IMR-90 (cell line): ENCODE measurements around the gene PRKN. TPM values are rescaled to one million over a fixed set of nuclear protein-coding genes. Genes with fewer than 3 reads are reported as not detected.

Source experiments
- ATAC-seq: fragments of 200-7000 bp; cut with Tn5 transposase; 2 replicates; pipeline ENCODE4 v1.9.1; 2020; ENCODE audit warnings: low read depth, mild to moderate bottlenecking, moderate library complexity
- BruUV-seq: library from RNA; stranded (reverse); fragments of 400-500 nt; replicated peaks from 2 replicates; lab custom pipeline; 2021; lab: Mats Ljungman, UMichigan
- CTCF ChIA-PET: fragments of 300-600 bp; formaldehyde crosslinking; extraction: SDS; loops from one replicate; lab custom pipeline; 2021; ENCODE audit warnings: antibody characterized with exemption; lab: Yijun Ruan, JAX
- POLR2A ChIA-PET: fragments of 300-600 bp; sonication (Branson Sonifier 250); formaldehyde crosslinking; loops from one replicate; lab custom pipeline; 2022; ENCODE audit warnings: antibody characterized with exemption; ENCODE audit not compliant: unreplicated experiment; lab: Charles Lee
- DNase-seq: peaks from one replicate; pipeline ENCODE4 v3.0.0; 2013
- H2AFZ ChIP-seq: replicated peaks from 2 replicates; pipeline ENCODE3; 2013; ENCODE audit warnings: low read length, mild to moderate bottlenecking; ENCODE audit not compliant: poor library complexity
- H2AK5ac ChIP-seq: 2 replicates; pipeline ENCODE4 v1.6.1; 2013; ENCODE audit warnings: low read depth, low read length, inconsistent platforms
- H2AK9ac ChIP-seq: replicated peaks from 2 replicates; pipeline ENCODE3; 2013; ENCODE audit warnings: mild to moderate bottlenecking, low read depth, low read length, moderate library complexity; ENCODE audit not compliant: poor library complexity
- H2BK120ac ChIP-seq: 2 replicates; pipeline ENCODE4 v1.6.1; 2013; ENCODE audit warnings: low read depth, low read length, inconsistent platforms
- H2BK15ac ChIP-seq: 3 replicates; pipeline ENCODE4 v1.6.1; 2013; ENCODE audit warnings: low read depth, low read length, inconsistent platforms
- H2BK20ac ChIP-seq: 2 replicates; pipeline ENCODE4 v1.6.1; 2013; ENCODE audit warnings: low read depth, mild to moderate bottlenecking, inconsistent platforms, low read length, moderate library complexity
- H2BK5ac ChIP-seq: 2 replicates; pipeline ENCODE4 v1.6.1; 2013; ENCODE audit warnings: mild to moderate bottlenecking, low read depth, low read length, inconsistent platforms; ENCODE audit not compliant: poor library complexity, severe bottlenecking
- H3K14ac ChIP-seq: replicated peaks from 2 replicates; pipeline ENCODE4 v1.6.1; 2013; ENCODE audit warnings: low read depth, low read length, inconsistent platforms
- H3K18ac ChIP-seq: 2 replicates; pipeline ENCODE4 v1.6.1; 2013; ENCODE audit warnings: low read depth, low read length, control low read depth
- H3K23ac ChIP-seq: 2 replicates; pipeline ENCODE4 v1.6.1; 2013; ENCODE audit warnings: low read depth, low read length, inconsistent platforms
- H3K27ac ChIP-seq: 2 replicates; pipeline ENCODE4 v1.5.1; 2013; ENCODE audit warnings: mild to moderate bottlenecking, control low read depth, low read length; ENCODE audit not compliant: insufficient read depth
- H3K27me3 ChIP-seq: 2 replicates; pipeline ENCODE4 v1.6.1; 2013; ENCODE audit warnings: low read length; ENCODE audit not compliant: control insufficient read depth, insufficient read depth
- H3K36me3 ChIP-seq: 2 replicates; pipeline ENCODE4 v1.6.1; 2013; ENCODE audit warnings: low read length, mixed read lengths; ENCODE audit not compliant: control insufficient read depth, insufficient read depth
- H3K4ac ChIP-seq: 2 replicates; pipeline ENCODE4 v1.6.1; 2013; ENCODE audit warnings: low read depth, low read length, inconsistent platforms
- H3K4me1 ChIP-seq: 2 replicates; pipeline ENCODE4 v1.6.1; 2013; ENCODE audit warnings: low read length, mixed read lengths; ENCODE audit not compliant: control insufficient read depth, insufficient read depth
- H3K4me2 ChIP-seq: 2 replicates; pipeline ENCODE4 v1.6.1; 2013; ENCODE audit warnings: low read depth, mild to moderate bottlenecking, control low read depth, low read length, moderate library complexity
- H3K4me3 ChIP-seq: 2 replicates; pipeline ENCODE4 v1.5.1; 2013; ENCODE audit warnings: low read depth, mild to moderate bottlenecking, control low read depth, low read length, moderate library complexity; ENCODE audit not compliant: insufficient read depth
- H3K56ac ChIP-seq: 2 replicates; pipeline ENCODE4 v1.6.1; 2013; ENCODE audit warnings: low read length, inconsistent platforms; ENCODE audit not compliant: insufficient read depth; ENCODE audit errors: extremely low read depth
- H3K79me1 ChIP-seq, 2 experiments: 2 replicates each; pipeline ENCODE4 v1.6.1; 2013; ENCODE audit warnings: low read length in 2 of 2, inconsistent platforms in 1 of 2, low read depth in 1 of 2
- H3K9ac ChIP-seq: 2 replicates; pipeline ENCODE4 v1.6.1; 2013; ENCODE audit warnings: low read depth, low read length, control low read depth
- H3K9me1 ChIP-seq: 2 replicates; pipeline ENCODE4 v1.6.1; 2013; ENCODE audit warnings: low read length, inconsistent platforms; ENCODE audit not compliant: insufficient read depth
- H3K9me3 ChIP-seq: 2 replicates; pipeline ENCODE4 v1.6.1; 2013; ENCODE audit warnings: low read length; ENCODE audit not compliant: control insufficient read depth, insufficient read depth
- H4K20me1 ChIP-seq: 2 replicates; pipeline ENCODE4 v1.6.1; 2013; ENCODE audit warnings: low read length, inconsistent platforms; ENCODE audit not compliant: insufficient read depth
- H4K5ac ChIP-seq: 2 replicates; pipeline ENCODE4 v1.6.1; 2013; ENCODE audit warnings: mild to moderate bottlenecking, low read depth, low read length, control low read depth
- H4K8ac ChIP-seq, 2 experiments: 2 replicates each; pipeline ENCODE4 v1.6.1; 2013; ENCODE audit warnings: low read depth in 2 of 2, low read length in 2 of 2, control low read depth in 1 of 2, inconsistent platforms in 1 of 2
- H4K91ac ChIP-seq: 2 replicates; pipeline ENCODE4 v1.6.1; 2013; ENCODE audit warnings: low read depth, low read length, inconsistent platforms; ENCODE audit not compliant: insufficient read depth
- CEBPB ChIP-seq: IDR thresholded peaks from 2 replicates; pipeline ENCODE4 v1.6.1; 2012; ENCODE audit warnings: low read depth, low read length, improper control_type of control experiment
- CHD1 ChIP-seq: IDR thresholded peaks from 2 replicates; pipeline ENCODE4 v1.6.1; 2012; ENCODE audit warnings: low read depth, low read length, improper control_type of control experiment
- CTCF ChIP-seq: conservative IDR thresholded peaks from 2 replicates; pipeline ENCODE4 v1.5.1; 2012; ENCODE audit warnings: mild to moderate bottlenecking, low read depth, low read length, improper control_type of control experiment
- FOS ChIP-seq: fragments of 150-350 bp; IDR thresholded peaks from 2 replicates; pipeline ENCODE4 v1.6.1; 2016; ENCODE audit warnings: low read depth, low read length
- MAFK ChIP-seq: IDR thresholded peaks from 2 replicates; pipeline ENCODE4 v1.6.1; 2012; ENCODE audit warnings: low read depth, low read length, improper control_type of control experiment
- MAZ ChIP-seq: IDR thresholded peaks from 2 replicates; pipeline ENCODE4 v1.6.1; 2012; ENCODE audit warnings: low read depth, mild to moderate bottlenecking, low read length, improper control_type of control experiment, moderate library complexity, borderline replicate concordance
- MXI1 ChIP-seq: IDR thresholded peaks from 2 replicates; pipeline ENCODE4 v1.6.1; 2012; ENCODE audit warnings: low read depth, mild to moderate bottlenecking, low read length, moderate library complexity, borderline replicate concordance
- NFE2L2 ChIP-seq: fragments of 150-350 bp; IDR thresholded peaks from 2 replicates; pipeline ENCODE4 v1.6.1; 2016; ENCODE audit warnings: low read depth, mild to moderate bottlenecking, low read length
- RAD21 ChIP-seq: IDR thresholded peaks from 2 replicates; pipeline ENCODE4 v1.6.1; 2012; ENCODE audit warnings: low read length, improper control_type of control experiment
- RCOR1 ChIP-seq: IDR thresholded peaks from 2 replicates; pipeline ENCODE4 v1.6.1; 2012; ENCODE audit warnings: mild to moderate bottlenecking, low read length, improper control_type of control experiment; ENCODE audit not compliant: insufficient replicate concordance
- RFX5 ChIP-seq: IDR thresholded peaks from 2 replicates; pipeline ENCODE4 v1.8.0; 2012; ENCODE audit warnings: low read depth, mild to moderate bottlenecking, low read length, moderate library complexity
- SMC3 ChIP-seq: fragments of 150-350 bp; IDR thresholded peaks from 2 replicates; pipeline ENCODE4 v1.6.1; 2016; ENCODE audit warnings: low read depth, mild to moderate bottlenecking, antibody characterized with exemption, low read length, moderate library complexity
- USF2 ChIP-seq: fragments of 150-350 bp; IDR thresholded peaks from 2 replicates; pipeline ENCODE4 v1.6.1; 2017; ENCODE audit warnings: mild to moderate bottlenecking, antibody characterized with exemption, low read length, low read depth
- WGBS, 2 experiments: methylation state at CpG; one replicate each; pipeline versions ENCODE4 v1.1.5 to v1.1.7; 2013; ENCODE audit warnings: missing lambda C conversion rate in 2 of 2; ENCODE audit not compliant: insufficient read length in 1 of 2; ENCODE audit errors: extremely low coverage in 2 of 2; 5-methylcytosine and 5-hydroxymethylcytosine counted together
- dilution Hi-C: fragments of 300-500 bp; cut with HindIII; formaldehyde crosslinking; loops from one replicate; pipeline ENCODE4 v1.14.3; 2018; ENCODE audit warnings: low sequenced_read_pairs; ENCODE audit not compliant: unreplicated experiment
- in situ Hi-C: fragments of 300-500 bp; cut with MboI; formaldehyde crosslinking; loops from 3 replicates; pipeline ENCODE4 v1.14.3; 2019; ENCODE audit warnings: low sequenced_read_pairs, inconsistent platforms, mixed read lengths
- intact Hi-C: fragments of 100-400 bp; cut with micrococcal nuclease; formaldehyde crosslinking; loops from 2 replicates; pipeline ENCODE4 v1.10.0; 2022
- polyA plus RNA-seq, 3 experiments: library from polyadenylated mRNA; depleted of rRNA; stranded (reverse); fragments of >200 nt; gene quantifications; 2 replicates each; pipeline ENCODE4 v1.2.3, GENCODE V29; 2012; ENCODE audit warnings: low replicate concordance in 1 of 3
- total RNA-seq: library from RNA; depleted of rRNA; stranded (reverse); fragments of >200 nt; gene quantifications from 2 replicates; pipeline ENCODE4 v1.2.3, GENCODE V29; 2012
- TF ChIP-seq, protein P1 (sequence below): fragments of 150-350 bp; IDR thresholded peaks from 2 replicates; pipeline ENCODE4 v1.6.1; 2016; ENCODE audit warnings: low read depth, mild to moderate bottlenecking, low read length, moderate library complexity, borderline replicate concordance

The PRKN gene
- total and polyA plus RNA-seq, 2 of the 4 experiments (the other 2 are of a cell fraction): 0.15 to 0.18 TPM

DNA sequence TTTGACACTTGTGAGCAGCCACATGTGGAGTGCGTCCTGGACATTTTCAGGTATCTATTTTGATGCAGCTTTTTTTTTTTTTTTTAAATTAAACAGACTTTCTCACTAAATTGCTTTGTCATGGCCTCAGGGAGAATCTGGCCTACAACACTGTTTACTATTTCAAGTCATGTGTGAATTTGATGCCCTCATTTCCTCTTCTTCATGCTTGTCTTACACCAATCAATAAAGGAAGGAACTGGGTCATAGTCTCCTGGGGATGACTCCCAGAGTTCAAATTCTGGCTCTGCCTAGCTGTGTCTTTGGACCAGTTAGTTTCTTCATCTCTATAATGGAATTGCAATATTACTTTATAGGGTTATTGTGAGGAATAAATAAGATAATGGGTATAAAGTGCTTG lies 554.1 kb downstream of the PRKN start:
- no peak overlapping the region for H3K4me2 ChIP-seq
- ChIA-PET POLR2A (no interaction called here), CTCF (no interaction called here)
- H2AK9ac ChIP-seq: no peak overlapping the region
- no peaks in the 10 kb centered on the region for H4K20me1 ChIP-seq
- H3K36me3 ChIP-seq: no peaks in the 10 kb centered on the region
- no peak for TF ChIP-seq MXI1
- TF ChIP-seq RCOR1: no peak
- TF ChIP-seq, protein P1, sequence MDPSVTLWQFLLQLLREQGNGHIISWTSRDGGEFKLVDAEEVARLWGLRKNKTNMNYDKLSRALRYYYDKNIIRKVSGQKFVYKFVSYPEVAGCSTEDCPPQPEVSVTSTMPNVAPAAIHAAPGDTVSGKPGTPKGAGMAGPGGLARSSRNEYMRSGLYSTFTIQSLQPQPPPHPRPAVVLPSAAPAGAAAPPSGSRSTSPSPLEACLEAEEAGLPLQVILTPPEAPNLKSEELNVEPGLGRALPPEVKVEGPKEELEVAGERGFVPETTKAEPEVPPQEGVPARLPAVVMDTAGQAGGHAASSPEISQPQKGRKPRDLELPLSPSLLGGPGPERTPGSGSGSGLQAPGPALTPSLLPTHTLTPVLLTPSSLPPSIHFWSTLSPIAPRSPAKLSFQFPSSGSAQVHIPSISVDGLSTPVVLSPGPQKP: no peak
- no peak for TF ChIP-seq USF2
- TF ChIP-seq CEBPB: no peak
- no peak for TF ChIP-seq NFE2L2
- no peak for TF ChIP-seq RFX5
- TF ChIP-seq RAD21: no peak
- no peak for TF ChIP-seq MAFK
- no peak for TF ChIP-seq CTCF
- TF ChIP-seq MAZ: no peak
- TF ChIP-seq FOS: no peak
- no peak for TF ChIP-seq CHD1
- TF ChIP-seq SMC3: no peak
- H4K5ac ChIP-seq: no peak overlapping the region
- H3K27me3 ChIP-seq: no peaks in the 10 kb centered on the region
- H3K9ac ChIP-seq: no peak overlapping the region
- no peaks in the 10 kb centered on the region for H3K79me1 ChIP-seq
- H3K27ac ChIP-seq: no peak overlapping the region
- dilution Hi-C loops: no loop called here
- DNase-seq (no peak), ATAC-seq (no peak)
- no peaks in the 10 kb centered on the region for H3K4me1 ChIP-seq
- no peak overlapping the region for H3K14ac ChIP-seq
- H2AK5ac ChIP-seq: no peak overlapping the region
- no peak overlapping the region for H2BK5ac ChIP-seq
- no peak overlapping the region for H3K4ac ChIP-seq
- peaks cover 16% of the 10 kb centered on the region for H3K9me3 ChIP-seq
- H4K8ac ChIP-seq: no peak overlapping the region
- no CpG with 5 or more reads among the region's 1 CpG for WGBS, 2 experiments
- no peak overlapping the region for H3K56ac ChIP-seq
- no peak overlapping the region for H2BK15ac ChIP-seq
- no peak overlapping the region for H2AFZ ChIP-seq
- H3K18ac ChIP-seq: no peak overlapping the region
- no TSS peak for BruUV-seq
- intact Hi-C loops: no loop called here
- H2BK20ac ChIP-seq: no peak overlapping the region
- H3K4me3 ChIP-seq: no peak overlapping the region
- H2BK120ac ChIP-seq: no peak overlapping the region
- H3K9me1 ChIP-seq: no peaks in the 10 kb centered on the region
- in situ Hi-C loops: no loop called here
- H3K23ac ChIP-seq: no peak overlapping the region
- no peak overlapping the region for H4K91ac ChIP-seq
